ENCODE results near the gene LRRC71.

The LRRC71 gene

DNA sequence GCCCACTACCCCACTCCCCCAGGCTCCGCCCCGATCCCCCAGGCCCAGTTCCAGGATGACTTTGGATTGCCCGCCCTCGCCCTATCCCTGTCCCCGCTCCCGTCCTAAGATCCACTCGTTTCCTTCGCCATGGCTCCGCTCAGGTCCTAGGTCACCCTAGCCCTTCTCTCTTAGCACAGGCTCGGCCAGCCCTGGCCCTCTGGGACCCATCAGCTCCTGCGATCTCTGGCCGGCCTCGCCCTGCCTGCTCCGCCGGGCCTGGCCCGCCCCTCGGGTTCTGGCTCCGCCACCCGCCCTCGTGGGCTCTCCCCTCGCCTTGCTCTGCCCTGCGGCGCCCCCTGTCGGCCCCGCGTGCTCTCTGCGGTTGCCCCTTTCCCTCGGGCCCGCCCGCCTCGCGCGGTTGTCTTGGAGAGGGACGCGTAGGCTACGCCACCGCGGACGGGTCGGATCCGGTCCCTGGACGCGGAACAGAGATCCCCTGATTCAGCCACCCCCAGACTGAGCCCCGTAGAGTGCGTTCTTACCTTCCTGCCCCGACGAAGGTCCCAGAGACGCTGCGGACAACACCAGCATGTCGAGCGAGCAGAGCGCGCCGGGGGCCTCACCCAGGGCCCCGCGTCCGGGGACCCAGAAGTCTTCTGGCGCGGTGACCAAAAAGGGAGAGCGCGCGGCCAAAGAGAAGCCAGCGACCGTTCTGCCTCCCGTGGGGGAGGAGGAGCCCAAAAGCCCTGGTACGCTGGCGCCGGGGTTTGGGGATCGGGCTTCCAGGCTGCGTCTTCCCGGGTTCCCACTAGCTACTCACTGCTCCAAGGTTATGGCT, at the start of gene LRRC71:
Gene LRRC71 (plus strand): TSS at position 400 of the 820 bp plus-strand sequence. CDS start 172 bp downstream, at position 572.
- DNase-seq, result peak; percentile 86

GRCh38 chr1:156873659-156874058, 46.8 kb upstream of the LRRC71 start:
- no peak for DNase-seq

GRCh38 chr1:156874142-156874541, 46.3 kb upstream of the LRRC71 start:
- no peak for DNase-seq

DNA sequence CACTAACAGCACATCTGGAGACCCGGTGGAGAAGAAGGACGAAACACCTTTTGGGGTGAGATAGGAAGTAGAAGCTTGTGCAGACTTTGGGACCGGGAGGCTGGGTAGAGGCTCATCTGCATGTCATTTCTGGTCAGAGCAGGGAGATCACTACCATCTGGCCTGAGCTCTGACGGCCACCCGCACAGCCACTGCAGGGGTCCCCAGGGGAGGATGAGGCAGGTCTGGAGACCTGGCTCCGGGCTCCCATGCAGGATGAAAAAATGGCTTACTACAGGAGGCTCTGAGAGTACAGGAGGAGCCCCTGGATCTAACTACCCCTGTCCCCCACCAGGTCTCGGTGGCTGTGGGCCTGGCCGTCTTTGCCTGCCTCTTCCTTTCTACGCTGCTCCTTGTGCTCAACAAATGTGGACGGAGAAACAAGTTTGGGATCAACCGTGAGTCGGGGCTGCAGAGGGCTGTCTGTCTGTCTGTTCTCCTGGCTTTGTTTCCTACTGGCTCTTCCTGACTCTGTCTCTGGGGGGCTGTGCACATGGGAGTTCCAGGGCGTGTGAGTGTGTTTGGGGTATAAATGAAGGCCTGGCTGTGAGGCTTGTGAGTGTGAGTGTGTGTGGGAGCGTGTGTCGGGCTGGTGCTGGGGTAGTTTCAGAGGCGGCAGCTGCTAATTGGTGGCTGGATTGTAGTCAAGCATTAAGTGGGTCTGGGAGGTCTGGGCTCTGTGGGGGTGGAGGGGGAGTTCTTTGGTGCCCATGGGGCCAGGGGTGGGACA, 45.7 kb upstream of the LRRC71 start:
- DNase-seq, result no peak

GRCh38 chr1:156875341-156875615, 45.2 kb upstream of the LRRC71 start:
- DNase-seq, result no peak

GRCh38 chr1:156876281-156876680, 44.2 kb upstream of the LRRC71 start:
- DNase-seq, result no peak

DNA sequence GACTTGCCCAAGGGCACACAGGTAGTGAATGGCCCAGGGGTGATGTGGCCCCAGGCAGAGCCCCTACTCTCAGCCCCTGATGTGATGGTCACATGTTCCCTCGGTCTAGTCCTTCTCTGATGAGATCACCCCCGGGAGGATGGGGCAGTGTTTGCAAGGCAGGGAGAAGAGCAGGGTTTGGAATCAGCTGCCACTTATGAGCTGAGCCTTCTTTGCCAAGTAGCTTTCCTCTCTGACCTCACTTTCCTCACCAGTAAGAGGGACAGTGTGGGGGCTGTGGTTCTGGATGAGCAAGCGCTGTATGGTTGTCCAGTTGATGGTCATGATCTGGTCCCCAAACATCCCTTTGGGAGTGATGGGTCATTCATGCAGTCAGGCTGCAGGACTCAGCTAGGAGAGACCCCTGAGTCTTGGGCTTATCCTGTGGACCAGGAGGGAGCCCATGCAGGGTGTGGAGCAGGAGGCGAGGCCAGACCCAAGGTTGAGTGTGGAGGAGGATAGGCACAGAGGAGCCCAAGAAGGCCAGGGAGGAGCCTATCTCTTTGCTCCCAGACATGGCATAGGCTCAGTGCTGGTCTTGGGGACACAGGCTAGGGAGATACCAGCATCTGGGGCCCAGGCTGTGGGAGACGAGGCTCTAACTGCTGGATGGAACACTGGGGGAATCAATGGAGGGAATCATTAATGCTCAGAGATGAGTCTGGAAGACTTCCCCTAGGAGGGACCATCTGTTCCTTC, 42.8 kb upstream of the LRRC71 start:
- DNase-seq, result no peak

GRCh38 chr1:156879876-156880275, 40.6 kb upstream of the LRRC71 start:
- DNase-seq, result no peak

DNA sequence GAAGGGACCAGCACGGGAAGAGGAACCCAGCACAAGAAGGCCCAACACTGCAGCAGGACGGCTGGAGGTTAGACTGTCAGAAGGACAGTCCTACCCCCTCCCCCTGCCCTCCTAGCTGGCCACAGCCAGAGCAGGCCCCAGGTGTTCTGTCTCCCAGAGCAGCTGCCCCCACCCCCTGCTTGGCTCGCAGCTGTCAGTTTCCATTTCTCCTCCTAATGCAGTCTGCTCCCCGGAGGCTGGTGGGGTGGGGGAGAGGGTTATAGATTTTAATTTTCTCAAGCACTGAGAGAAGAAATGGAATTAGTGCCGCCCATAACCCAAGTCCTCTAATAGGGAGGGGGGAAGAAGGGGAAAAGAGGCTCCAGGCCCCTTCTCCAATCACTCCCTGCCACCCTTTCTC, 40.0 kb upstream of the LRRC71 start:
- no peak for DNase-seq

GRCh38 chr1:156881101-156881500, 39.3 kb upstream of the LRRC71 start:
- DNase-seq, result no peak

DNA sequence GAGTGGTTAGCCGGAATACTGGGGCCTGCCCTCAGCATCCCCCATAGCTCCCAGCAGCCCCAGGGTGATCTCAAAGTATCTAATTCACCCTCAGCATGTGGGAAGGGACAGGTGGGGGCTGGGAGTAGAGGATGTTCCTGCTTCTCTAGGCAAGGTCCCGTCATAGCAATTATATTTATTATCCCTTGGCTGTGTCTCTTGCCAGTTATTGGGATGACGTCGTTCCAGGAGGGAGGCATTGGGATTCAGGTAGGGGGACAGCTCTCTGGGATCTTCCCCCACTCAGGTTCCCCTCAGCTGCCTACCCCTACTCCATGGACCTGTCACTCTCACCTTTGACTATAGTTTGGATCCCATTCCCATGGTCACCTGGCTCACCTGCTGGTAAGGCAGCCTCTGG, 38.8 kb upstream of the LRRC71 start:
- no peak for DNase-seq

DNA sequence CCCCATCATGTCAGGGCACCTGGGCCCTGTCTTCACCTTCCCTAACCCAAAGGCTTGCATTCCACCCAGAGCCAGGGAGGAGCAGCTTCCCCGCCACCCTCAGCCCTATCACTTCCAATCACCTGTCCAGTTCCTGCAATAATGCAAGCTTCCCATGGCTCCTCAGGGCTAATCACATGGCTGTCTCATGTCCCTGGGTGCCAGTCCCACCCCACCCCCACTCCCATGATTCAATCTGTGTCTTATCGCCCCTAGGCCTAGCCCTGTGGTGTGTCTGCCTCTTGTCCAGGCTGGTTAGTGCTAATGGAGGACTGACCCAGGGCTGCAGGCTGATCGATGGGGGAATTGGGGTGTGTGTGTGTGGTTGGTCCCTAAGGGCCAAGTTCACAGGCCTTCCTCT, 37.9 kb upstream of the LRRC71 start:
- DNase-seq, result no peak

DNA sequence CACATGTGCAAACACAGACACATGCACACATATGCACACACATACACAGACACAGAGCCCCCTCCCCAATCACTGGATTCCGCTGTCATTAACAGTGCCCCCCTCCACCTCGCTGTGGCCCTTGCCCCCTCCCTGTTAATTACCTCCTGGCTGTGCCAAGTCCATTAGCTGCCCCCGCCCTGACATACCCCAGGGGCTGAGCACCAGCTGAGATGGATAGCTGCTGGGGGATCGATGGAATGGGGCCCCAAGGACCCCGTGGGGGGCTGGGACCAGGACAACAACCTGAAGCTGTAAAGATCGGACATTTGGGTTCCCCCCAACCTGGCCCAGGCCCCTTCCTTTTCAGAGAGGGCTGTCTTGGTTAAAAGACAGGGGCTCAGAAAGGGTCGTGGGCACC, 36.5 kb upstream of the LRRC71 start:
- DNase-seq, result no peak

- no peak for DNase-seq
Measured at GRCh38 chr1:156884560-156885184, 35.8 kb upstream of the LRRC71 start.

DNA sequence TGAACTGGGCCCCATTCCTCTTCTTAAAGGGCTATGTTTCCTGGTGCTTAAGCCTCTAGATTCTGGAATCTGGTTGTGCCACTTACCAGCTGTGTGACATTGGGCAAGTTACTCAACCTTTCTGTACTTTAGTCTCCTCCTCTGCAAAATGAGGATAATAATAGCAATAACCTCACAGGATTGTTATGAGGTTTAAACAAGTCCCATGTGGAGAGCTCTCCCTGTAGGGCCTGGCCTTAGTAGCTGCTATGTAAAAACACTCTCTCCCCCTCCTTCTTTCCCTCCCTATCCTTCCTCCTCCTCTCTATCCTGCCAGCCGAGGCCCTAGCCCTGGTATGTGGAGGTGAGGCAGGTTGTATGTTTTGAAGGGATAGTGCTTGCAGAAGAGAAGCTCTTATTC, 35.1 kb upstream of the LRRC71 start:
- DNase-seq, result no peak

DNA sequence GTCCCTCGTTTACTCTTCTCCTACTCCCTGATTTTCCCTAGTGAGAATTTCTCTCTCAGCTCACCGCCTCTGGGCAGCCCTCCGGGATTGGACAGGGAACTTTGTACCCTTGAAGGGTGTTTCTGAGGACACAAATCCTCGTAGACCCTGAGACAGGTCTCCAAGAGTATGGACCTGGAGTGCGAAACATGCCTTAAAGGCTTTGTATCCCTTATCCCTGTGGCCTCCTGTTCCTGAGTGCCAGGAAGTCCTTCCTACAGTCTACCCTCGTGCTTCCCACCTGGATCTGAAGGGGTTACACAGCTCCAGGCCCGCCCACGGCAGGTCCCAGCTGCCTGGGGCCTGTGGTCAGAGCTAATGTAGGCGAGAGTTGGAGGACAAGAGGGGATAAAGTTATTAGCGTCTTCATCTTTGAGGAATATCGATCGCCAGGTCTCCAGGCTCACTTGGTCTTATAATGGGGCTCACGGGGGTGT, 34.5 kb upstream of the LRRC71 start:
- DNase-seq, result no peak

GRCh38 chr1:156886583-156887281, 33.7 kb upstream of the LRRC71 start:
- no peak for DNase-seq

DNA sequence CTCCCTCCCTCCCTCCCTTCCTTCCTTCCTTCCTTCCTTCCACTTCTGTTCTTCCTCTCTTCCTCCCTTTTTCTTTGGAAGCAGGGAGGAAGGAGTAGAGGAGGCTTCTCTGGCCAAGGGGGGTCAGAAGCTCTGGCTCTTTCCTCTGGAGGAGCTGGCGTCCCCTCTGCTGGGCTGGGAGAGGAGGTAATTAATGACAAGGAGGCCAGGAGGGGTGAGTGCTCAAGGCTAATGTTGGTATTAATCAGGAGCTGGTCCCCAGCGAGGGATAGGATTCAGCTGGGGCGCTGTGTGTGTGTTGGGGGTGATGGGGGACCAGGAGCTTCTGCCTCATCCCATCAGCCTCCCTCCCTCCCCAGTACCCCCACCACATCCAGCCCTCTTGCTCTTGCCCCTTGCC, 33.1 kb upstream of the LRRC71 start:
- no peak for DNase-seq

- DNase-seq, result no peak
Measured at GRCh38 chr1:156887734-156888133, 32.7 kb upstream of the LRRC71 start.

DNA sequence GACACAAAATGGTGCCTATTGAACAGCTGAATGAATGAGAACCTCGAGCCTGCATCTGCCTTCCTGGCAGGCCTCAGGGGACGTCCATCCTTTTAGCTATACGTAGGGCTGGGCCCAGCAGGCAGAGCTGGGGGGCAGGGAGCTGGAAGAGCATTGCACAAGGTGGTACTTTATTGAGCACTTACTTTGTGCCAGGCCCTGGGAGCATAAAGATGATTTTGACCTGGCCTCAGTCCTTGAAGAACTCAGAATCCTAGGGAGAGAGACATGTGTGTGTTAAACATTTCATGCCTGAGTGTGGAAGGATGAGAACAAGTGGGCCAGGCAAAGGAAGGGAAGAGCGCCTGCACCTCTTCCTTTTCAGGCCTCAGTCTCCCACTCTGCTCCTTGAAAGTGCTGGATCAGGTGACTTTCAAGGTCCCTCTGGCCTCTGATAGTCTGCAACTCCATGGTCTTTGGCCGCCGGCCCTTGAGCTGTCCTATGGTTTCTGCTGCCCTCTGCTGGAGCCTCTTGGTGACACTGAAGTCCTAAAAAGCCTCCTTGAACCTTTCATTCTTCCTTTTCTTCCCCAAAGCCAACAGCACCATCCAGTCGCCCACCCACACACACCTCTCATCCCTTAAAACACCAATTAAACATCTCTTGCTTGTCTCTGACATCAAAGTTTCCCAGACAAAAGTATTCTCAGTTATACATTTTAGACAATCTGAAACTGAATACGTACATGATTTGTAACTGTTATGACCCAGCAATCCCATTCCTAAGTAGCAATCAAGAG, 30.4 kb upstream of the LRRC71 start:
- DNase-seq, result peak; percentile 81

DNA sequence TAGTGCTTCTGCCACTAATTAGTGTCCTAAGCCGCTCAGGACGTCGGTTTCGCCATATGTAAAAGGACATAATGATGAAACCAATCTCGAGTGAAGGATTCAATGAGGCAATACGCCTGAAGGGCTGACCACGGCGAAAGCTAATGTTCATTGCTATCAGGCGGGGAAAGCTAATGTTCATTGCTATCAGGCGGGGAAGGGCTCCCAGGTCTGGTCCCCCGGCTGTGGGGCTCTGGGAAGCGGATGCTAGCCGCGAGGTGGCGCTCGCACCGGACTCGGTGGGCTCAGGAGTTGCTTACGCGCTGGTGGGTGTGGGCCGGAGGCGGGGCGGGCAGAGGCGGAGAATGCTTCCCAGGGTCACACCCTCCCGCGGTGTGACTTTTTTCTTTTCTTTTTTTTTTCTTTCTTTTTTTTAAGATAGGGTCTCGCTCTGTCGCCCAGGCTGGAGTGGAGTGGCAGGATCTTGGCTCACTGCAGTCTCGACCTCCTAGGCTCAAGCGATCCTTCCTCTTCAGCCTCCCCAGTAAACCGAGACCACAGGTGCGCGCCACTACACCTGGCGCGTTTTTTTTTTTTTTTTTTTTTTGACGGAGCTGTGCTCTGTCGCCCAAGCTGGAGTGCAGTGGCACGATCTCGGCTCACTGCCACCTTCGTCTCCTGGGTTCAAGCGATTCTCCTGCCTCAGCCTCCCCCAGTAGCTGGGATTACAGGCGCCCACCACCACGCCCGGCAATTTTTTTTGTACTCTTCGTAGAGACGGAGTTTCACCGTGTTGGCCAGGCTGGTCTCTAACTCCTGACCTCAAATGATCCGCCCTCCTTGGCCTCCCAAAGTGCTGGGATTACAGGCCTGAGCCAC, 28.0 kb upstream of the LRRC71 start:
- DNase-seq, result peak; percentile 93

Data from activated CD8-positive, alpha-beta memory T cell treated with anti-CD3 and anti-CD28 coated beads for 24 hours (primary cell).